HG02884 (cell line): ENCODE data around the gene SPDYE16.
"Not testable (repeated sequence)": the region's sequence is repeated elsewhere in the genome, so short reads cannot be mapped to it uniquely, and the experiment has no call there.

Source experiments
- ATAC-seq: cut with Tn5 transposase; IDR thresholded peaks from one replicate; pipeline ENCODE4 v1.9.1; 2021; ENCODE audit warnings: mild to moderate bottlenecking, moderate library complexity; ENCODE audit not compliant: unreplicated experiment

The SPDYE16 gene

DNA sequence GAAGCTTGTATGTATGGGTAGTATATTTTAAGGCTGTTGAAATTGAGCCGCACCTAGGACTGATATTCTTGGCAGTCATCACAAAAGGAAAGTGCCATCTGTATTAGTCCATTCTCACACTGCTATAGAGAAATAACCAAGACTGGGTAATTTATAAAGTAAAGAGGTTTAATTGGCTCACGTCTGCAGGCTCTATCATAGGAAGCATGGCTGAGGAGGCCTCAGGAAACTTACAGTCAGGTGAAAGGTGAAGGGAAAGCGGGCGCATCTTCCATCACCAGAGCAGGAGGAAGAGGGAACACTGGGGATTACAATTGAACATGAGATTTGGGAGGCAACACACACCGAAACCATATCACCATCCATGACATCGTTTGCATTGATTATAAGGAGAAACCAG lies 8.9 kb upstream of the SPDYE16 start:
- not testable (repeated sequence) for ATAC-seq

GRCh38 chr7:76549855-76550248 lies 6.8 kb upstream of the SPDYE16 start:
- not testable (repeated sequence) for ATAC-seq

DNA sequence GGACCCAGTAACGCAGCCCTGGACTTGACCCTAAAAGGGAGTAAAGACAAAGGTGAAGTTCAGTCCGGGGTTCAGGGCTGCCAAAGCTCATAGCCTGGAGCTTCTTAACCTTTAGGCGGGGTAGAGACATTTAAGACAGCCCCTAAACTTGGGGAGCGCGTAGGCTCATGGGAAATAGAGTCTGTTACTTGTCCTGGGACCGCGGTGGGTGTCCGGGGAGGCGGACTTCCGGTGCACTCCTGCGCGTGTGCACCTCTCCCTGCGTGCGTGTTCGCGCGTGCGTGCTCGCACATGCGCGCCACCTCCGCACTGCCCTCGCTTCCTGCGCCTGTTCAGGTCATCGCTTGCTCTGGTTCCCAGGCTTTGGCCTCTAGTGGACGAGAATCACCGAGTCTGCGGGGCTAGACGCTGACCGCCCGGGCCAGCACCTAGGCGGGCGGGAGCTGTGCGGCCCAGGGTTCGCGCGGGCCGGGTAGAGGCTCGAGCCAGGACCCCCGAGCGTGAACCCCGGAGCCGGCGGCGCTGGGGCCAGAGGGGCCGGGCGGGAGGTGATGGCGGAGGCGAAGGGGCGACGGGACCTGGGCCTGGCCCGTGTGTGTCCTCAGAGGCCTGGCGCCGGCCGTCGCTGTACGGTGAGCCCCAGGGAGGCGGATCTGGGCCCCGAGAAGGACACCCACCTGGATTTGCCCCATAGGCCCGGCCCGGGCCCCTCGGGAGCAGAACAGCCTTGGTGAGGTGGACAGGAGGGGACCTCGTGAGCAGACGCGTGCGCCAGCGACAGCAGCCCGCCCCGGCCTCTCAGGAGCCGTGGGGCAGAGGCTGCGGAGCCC lies 6.1 kb upstream of the SPDYE16 start:
- peak; percentile 97 for ATAC-seq

DNA sequence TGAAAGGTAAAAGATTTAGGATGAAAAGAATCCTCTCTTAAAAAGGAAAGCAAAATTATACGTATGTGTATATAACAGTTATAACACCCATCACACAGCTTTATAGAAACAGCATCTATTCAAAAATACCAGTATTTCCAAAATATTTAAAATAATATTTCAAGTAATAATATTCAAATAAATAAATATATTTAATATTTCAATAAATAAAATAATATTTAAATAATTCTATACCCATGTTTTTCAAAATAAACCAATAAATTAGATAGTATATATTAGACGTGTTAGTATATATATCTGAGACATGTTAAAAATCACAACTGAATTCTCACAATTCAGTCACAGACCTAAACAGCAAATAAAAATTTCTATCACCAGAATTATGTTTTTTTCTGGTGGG lies 11.5 kb downstream of the SPDYE16 start:
- not testable (repeated sequence) for ATAC-seq

GRCh38 chr7:76526183-76526582 lies 16.9 kb downstream of the SPDYE16 start:
- ATAC-seq, result not testable (repeated sequence)

GRCh38 chr7:76516932-76517331 lies 26.2 kb downstream of the SPDYE16 start:
- ATAC-seq, result not testable (repeated sequence)

DNA sequence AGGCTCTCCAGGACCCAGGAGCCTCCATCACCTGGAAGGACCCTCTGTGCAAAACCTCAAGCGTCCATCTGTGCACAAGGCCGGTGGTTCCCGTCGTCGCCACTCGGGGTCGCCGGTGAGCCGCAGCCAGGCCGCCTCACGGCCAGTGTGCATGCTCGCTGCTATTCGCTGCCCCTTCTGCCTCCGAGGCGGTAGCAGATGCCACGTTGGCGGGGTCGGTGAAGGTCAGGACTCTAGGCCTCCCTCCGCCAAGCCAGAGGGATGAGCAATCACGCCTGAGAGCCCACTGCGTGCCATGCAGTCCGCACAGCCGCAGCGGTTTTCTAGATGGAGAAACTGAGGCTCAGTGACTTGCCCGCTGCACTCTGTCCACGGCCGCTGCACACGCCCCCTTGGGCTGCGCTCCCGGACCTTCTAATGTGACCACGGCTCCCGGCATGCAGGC lies 27.1 kb downstream of the SPDYE16 start:
- ATAC-seq, result no peak

GRCh38 chr7:76514926-76515771 lies 27.9 kb downstream of the SPDYE16 start:
- ATAC-seq, result no peak

DNA sequence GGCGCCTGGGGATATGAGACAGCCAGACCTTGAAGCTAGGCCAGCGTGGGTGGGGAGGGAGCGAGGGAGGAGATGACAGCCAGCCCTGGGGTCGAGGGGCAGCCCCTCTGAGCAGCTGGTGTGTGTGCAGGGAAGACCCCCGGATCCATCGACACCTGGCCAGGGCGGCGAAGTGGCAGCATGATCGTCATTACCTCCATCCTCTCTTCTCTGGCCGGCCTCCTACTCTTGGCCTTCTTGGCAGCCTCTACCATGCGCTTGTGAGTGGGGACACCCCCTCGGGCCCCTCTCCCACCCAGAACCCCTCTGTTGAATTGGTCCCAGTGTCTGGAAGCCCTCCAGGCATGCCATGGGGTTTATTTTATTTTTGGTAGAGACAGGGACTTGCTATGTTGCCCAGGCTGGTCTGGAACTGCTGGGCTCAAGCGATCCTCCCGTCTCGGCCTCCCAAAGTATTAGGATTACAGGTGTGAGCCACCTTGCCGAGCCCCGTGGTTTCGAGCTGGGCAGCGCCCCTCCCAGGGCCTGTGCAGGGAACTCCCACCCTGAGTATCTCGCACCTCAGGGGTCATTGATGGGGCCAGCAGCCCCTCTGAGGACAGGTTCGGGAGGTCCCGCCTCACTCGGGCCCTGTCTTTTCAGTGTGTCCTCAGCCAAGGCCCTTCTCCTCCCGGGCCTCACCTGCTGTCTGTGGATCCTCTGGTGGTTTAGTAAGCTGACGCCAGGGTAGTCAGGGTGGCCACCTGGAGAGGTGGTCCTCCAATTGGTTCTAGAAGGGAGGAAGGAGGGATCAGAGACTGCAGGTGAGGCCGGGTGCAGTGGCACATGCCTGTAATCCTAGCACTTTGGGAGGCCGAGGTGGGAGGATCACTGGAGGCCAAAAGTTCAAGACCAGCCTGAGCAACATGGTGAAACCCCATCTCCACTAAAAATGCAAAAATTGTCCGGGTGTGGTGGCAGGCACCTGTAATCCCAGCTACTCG lies 29.0 kb downstream of the SPDYE16 start:
- no peak for ATAC-seq

GRCh38 chr7:76512941-76513816 lies 29.9 kb downstream of the SPDYE16 start:
- no peak for ATAC-seq

DNA sequence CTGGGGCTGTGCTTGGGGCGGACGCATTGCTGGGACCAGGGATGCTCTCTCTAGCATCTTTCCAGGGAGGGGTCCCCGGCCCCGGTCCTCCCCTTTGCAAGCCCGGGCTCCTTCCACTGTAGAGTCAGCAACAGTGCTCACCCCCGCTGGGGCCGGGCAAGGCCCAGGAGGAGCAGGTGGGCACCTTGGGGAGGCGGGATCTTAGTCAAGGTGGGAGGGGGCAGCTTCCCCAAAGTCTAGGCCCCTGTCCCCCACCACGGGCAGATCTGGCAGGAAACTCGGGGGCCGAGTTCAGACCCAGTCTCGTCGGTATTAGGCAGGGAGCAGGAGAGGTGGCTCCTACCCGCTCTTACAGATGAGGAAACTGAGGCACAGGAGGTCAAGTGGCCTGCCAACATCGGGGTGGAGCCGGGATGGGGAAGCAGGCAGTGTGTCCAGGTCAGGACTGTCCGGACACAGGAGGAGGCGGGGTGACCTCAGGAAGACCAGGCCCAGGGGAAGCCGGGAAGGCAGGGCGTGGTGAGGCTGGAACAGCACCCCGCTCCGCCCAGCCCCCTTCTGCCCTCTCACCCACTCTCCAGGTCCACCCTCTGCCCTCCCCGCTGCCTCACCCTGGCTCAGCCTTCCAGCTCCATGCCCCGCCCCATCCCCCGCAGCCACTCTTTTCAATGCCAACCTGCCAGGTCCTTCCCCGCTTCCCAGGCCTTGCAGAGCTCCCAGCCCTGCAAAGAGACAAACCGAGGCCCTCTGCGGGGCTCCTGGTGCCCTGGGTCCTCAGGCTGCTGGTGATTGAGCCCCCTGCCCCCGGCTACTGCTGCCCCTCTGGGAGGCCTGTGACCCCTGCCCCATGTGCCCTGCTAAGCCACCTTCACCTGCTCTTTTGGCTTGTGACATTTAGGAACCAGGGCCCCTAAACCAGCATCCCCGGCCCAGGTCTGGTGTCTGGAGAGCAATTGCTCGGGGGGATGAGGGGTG lies 30.9 kb downstream of the SPDYE16 start:
- ATAC-seq, result not testable (repeated sequence)

GRCh38 chr7:76511200-76511910 lies 31.7 kb downstream of the SPDYE16 start:
- ATAC-seq, result not testable (repeated sequence)

DNA sequence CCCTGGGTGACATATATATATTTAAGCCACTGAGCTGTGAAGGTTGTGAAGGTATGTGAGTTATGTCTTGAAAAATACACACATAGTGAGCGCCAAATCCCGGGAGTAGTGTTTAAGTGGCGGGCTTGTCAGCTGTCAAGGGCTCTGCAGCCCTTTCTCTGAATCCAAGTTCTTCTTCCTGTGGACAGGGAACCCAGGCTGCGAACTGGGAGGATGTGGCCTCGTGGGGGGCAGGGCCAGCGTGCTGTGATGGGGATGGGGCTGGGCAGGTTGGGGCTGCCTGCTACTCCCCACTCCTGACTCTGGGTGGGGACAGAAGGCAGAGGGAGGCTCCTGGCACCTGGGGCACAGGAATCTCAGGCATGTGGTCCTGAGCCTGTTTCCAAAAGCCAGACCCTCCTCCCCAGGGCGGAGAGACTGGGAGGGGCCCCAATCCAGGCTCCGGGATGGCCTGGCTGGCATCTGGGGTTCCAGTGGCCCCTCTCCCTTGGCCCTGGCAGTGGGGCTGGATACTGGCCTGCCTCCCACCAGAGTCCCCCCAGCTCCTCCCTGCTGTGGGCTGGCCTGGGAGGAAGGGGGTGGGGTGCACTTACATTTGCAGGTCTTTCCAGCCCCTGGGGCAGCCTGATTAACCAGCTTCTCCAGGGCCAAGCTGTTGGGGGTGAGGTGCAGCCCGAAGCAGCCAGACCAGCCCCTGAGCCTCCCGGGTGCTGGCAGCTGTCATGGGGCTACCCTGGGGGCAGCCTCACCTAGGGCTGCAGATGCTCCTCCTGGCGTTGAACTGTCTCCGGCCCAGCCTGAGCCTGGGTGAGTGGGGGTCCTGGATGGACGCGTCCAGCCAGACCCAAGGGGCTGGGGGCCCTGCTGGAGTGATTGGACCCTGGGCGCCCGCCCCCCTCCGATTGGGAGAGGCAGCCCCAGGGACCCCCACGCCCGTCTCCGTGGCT lies 32.9 kb downstream of the SPDYE16 start, which contains the start of gene UPK3B:
Gene UPK3B (plus strand): TSS at position 622 of the 947 bp plus-strand sequence. CDS start 101 bp downstream, at position 723.
- no peak for ATAC-seq

GRCh38 chr7:76507723-76508406 lies 35.2 kb downstream of the SPDYE16 start:
- no peak for ATAC-seq

DNA sequence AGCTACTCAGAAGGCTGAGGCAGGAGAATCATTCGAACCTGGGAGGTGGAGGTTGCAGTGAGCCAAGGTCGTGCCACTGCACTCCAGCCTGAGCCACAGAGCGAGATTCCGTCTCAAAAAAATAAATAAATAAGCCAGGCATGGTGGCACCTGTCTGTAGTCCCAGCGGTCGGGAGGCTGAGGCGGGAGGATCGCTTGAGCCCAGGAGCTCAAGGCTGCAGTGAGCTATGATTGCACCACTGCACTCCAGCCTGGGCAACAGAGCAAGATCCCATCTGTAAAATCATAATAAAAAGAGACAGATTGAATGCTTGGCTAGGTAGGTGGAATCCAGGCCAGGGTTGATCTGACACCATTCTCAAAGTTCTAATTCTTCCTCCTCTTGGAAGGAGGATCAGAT lies 36.5 kb downstream of the SPDYE16 start:
- not testable (repeated sequence) for ATAC-seq

DNA sequence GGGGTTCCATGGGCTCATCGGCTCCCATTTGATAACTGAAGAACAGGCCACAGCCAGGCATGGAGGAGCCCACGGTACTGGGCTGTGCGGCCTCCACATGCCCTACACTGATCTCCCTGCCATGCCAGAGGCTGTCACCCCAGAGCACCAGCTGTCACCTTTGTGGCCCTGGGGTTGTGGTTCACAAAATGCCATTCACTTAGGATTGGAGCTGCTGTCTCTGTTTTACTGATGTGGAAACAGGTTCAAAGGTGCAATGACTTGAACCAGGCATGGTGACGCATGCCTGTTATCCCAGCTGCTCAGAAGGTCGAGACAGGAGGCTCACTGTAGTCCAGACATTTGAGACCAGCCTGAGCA lies 37.0 kb downstream of the SPDYE16 start:
- no peak for ATAC-seq
